ENCODE results near the gene CHMP6.

Gene CHMP6

GRCh38 chr17:81032641-81033480 lies 41.2 kb downstream of the CHMP6 start:
- ATAC-seq, result no peak

GRCh38 chr17:81033535-81034167 lies 42.0 kb downstream of the CHMP6 start:
- no peak for ATAC-seq

- ATAC-seq, result peak; percentile 18 to 31
These were observed 42.6 kb downstream of the CHMP6 start for GRCh38 chr17:81034168-81034777.

GRCh38 chr17:81034779-81035520 lies 43.3 kb downstream of the CHMP6 start, which contains the start of gene BAIAP2:
TSS of gene BAIAP2 (plus strand) at chr17:81035151. CDS start at chr17:81035255, 104 bp downstream.
- ATAC-seq, result peak; percentile 90

- ATAC-seq, result peak in 1 of 2 donors; percentile 1
These were observed 44.0 kb downstream of the CHMP6 start for GRCh38 chr17:81035521-81036196.

GRCh38 chr17:81036197-81036941 lies 44.7 kb downstream of the CHMP6 start:
- no peak for ATAC-seq

- no peak for ATAC-seq
These were observed 45.6 kb downstream of the CHMP6 start for GRCh38 chr17:81037026-81037797.

- ATAC-seq, result no peak
These were observed 46.4 kb downstream of the CHMP6 start for GRCh38 chr17:81037798-81038733.

GRCh38 chr17:81039096-81039495 lies 47.5 kb downstream of the CHMP6 start:
- ATAC-seq, result no peak

GRCh38 chr17:81039854-81040758 lies 48.5 kb downstream of the CHMP6 start:
- no peak for ATAC-seq

- ATAC-seq, result peak; percentile 35 to 42
These were observed 49.2 kb downstream of the CHMP6 start for GRCh38 chr17:81040791-81041337.

- ATAC-seq, result no peak
These were observed 51.0 kb downstream of the CHMP6 start for GRCh38 chr17:81042606-81043005.

GRCh38 chr17:81043319-81043724 lies 51.7 kb downstream of the CHMP6 start:
- ATAC-seq, result no peak

- no peak for ATAC-seq
These were observed 52.2 kb downstream of the CHMP6 start for GRCh38 chr17:81043725-81044427.

GRCh38 chr17:81044428-81044763 lies 52.8 kb downstream of the CHMP6 start:
- ATAC-seq, result no peak

- ATAC-seq, result no peak
These were observed 53.3 kb downstream of the CHMP6 start for GRCh38 chr17:81044764-81045589.

Data from activated CD4-positive, CD25-positive, alpha-beta regulatory T cell treated with anti-CD3 and anti-CD28 coated beads, Interleukin-2, amount 50 U/mL, for 24 hours (primary cell).